Astrocyte of the cerebellum (primary cell): ENCODE data around the gene ALDH18A1.
A peak's percentile ranks its signal among the peaks of the same experiment; 100 is the strongest.

Source experiments
- DNase-seq: peaks from one replicate; pipeline ENCODE4 v3.0.0-alpha.2; 2011; ENCODE audit warnings: low read depth
- H3K4me3 ChIP-seq: 2 replicates; pipeline ENCODE4 v1.5.1; 2011; ENCODE audit warnings: mild to moderate bottlenecking, low read depth, low read length, moderate library complexity
- CTCF ChIP-seq: IDR thresholded peaks from 2 replicates; pipeline ENCODE4 v1.5.1; 2012; ENCODE audit warnings: low read length, low read depth, moderate library complexity, mild to moderate bottlenecking; ENCODE audit errors: missing control alignments
- in situ Hi-C: cut with HindIII; loops from 2 replicates; pipeline ENCODE4 v1.10.0; 2017; ENCODE audit warnings: low sequenced_read_pairs

Gene ALDH18A1

GRCh38 chr10:95601116-95601719 lies 55.3 kb downstream of the ALDH18A1 start:
- in situ Hi-C loops, result no loop called here
- peak; percentile 98 for TF ChIP-seq CTCF
- no peak overlapping the region for H3K4me3 ChIP-seq
- peak; percentile 87 for DNase-seq

GRCh38 chr10:95600158-95600557 lies 56.4 kb downstream of the ALDH18A1 start:
- TF ChIP-seq CTCF, result no peak
- H3K4me3 ChIP-seq, result no peak overlapping the region
- in situ Hi-C loops, result no loop called here
- DNase-seq, result no peak

- DNase-seq, result no peak
- no peak for TF ChIP-seq CTCF
- H3K4me3 ChIP-seq, result no peak overlapping the region
- in situ Hi-C loops, result loop anchor here (25.0 kb wide), 1 partner anchor 185 kb away; no protein-coding TSS in a partner anchor
These were observed 58.7 kb downstream of the ALDH18A1 start for GRCh38 chr10:95597788-95598187.

- no peak overlapping the region for H3K4me3 ChIP-seq
- in situ Hi-C loops, result loop anchor here (25.0 kb wide), 1 partner anchor 176 kb away; no protein-coding TSS in a partner anchor
- DNase-seq, result no peak
- TF ChIP-seq CTCF, result no peak
These were observed 68.5 kb downstream of the ALDH18A1 start for GRCh38 chr10:95588025-95588424.

- in situ Hi-C loops, result loop anchor here (25.0 kb wide), 1 partner anchor 168 kb away; no protein-coding TSS in a partner anchor
- no peak overlapping the region for H3K4me3 ChIP-seq
- no peak for TF ChIP-seq CTCF
- no peak for DNase-seq
These were observed 76.5 kb downstream of the ALDH18A1 start for GRCh38 chr10:95579835-95580535.

GRCh38 chr10:95579292-95579691 lies 77.2 kb downstream of the ALDH18A1 start:
- DNase-seq, result no peak
- no peak for TF ChIP-seq CTCF
- in situ Hi-C loops, result loop anchor here (25.0 kb wide), 1 partner anchor 167 kb away; no protein-coding TSS in a partner anchor
- no peak overlapping the region for H3K4me3 ChIP-seq
